ENCODE data around the gene BACH1.

GRCh38 chr21:29377266-29377665, 78.5 kb downstream of the BACH1 start:
- TF ChIP-seq CTCF (IDR thresholded peaks at IDR 0.05; ENCODE audit: insufficient read depth, low read length, poor library complexity, severe bottlenecking), result no peak
- TF ChIP-seq EZH2phosphoT487 (conservative IDR thresholded peaks at IDR 0.05; ENCODE audit: low read length), result no peak

Measured in SU-DHL-6 (cell line).